K562 (cell line): ENCODE data around the gene COL4A4. TPM values are rescaled to one million over a fixed set of nuclear protein-coding genes. Genes with fewer than 3 reads are reported as not detected.
A peak's percentile ranks its signal among the peaks of the same experiment; 100 is the strongest.

ENCODE experiments used
- ATAC-seq: fragments of 200-7000 bp; cut with Tn5 transposase; 3 replicates; pipeline ENCODE4 v1.9.1; 2020; ENCODE audit warnings: moderate library complexity
- BruUV-seq: library from RNA; stranded (reverse); fragments of 400-500 nt; replicated peaks from 2 replicates; lab custom pipeline; 2021; lab: Mats Ljungman, UMichigan
- CTCF ChIA-PET: fragments of 300-600 bp; formaldehyde crosslinking; extraction: SDS; loops from one replicate; lab custom pipeline; 2021; ENCODE audit warnings: low intra/inter-chr PET ratio; lab: Yijun Ruan, JAX
- POLR2A ChIA-PET: fragments of 300-600, 350-650 bp; sonication (Branson Sonifier 250); formaldehyde crosslinking; extraction: SDS; loops from one replicate; lab custom pipeline; 2021; ENCODE audit warnings: antibody characterized with exemption, inconsistent platforms; lab: Yijun Ruan, JAX
- DNase-seq, 4 experiments: peaks; one replicate each; pipeline versions ENCODE4 v3.0.0 to v3.0.0-alpha.2; 2011 to 2018; ENCODE audit warnings: low spot score in 3 of 4, mixed read lengths in 3 of 4; ENCODE audit errors: extremely low read depth in 1 of 4
- FAIRE-seq: peaks from 2 replicates; lab custom pipeline; 2011; peaks lifted over from hg19 to GRCh38; lab: Jason Lieb, UNC
- H2AFZ ChIP-seq: 2 replicates; pipeline ENCODE4 v1.6.0; 2011; ENCODE audit warnings: low read depth, low read length, control low read depth, inconsistent platforms
- H3K27ac ChIP-seq: fragments of 200-600 bp; 3 replicates; pipeline ENCODE4 v1.8.0; 2011; ENCODE audit warnings: low read depth, mild to moderate bottlenecking, control low read depth, inconsistent platforms, low read length, moderate library complexity, mixed read lengths; ENCODE audit errors: extremely low read depth
- H3K27me3 ChIP-seq, 2 experiments: fragments of 300-600 bp in 1 of 2; 2 replicates in 1 of 2; 3 replicates in 1 of 2; pipeline versions ENCODE4 v1.6.0 to v1.8.0; 2011; ENCODE audit warnings: inconsistent platforms in 2 of 2, low read length in 2 of 2, mild to moderate bottlenecking in 1 of 2, mixed read lengths in 1 of 2, moderate library complexity in 1 of 2; ENCODE audit not compliant: control insufficient read depth in 2 of 2, insufficient read depth in 2 of 2
- H3K36me3 ChIP-seq: fragments of 300-600 bp; 3 replicates; pipeline ENCODE4 v1.8.0; 2011; ENCODE audit warnings: mild to moderate bottlenecking, low read length, inconsistent platforms; ENCODE audit not compliant: control insufficient read depth, insufficient read depth
- H3K4me1 ChIP-seq, 2 experiments: fragments of 200-600 bp in 1 of 2; replicated peaks in 1 of 2; 2 replicates in 1 of 2; 3 replicates in 1 of 2; pipeline versions ENCODE4 v1.5.1 to v1.8.0; 2011; ENCODE audit warnings: inconsistent platforms in 2 of 2, low read length in 2 of 2, mild to moderate bottlenecking in 1 of 2, mixed read lengths in 1 of 2, moderate library complexity in 1 of 2; ENCODE audit not compliant: control insufficient read depth in 2 of 2, insufficient read depth in 2 of 2
- H3K4me2 ChIP-seq: 2 replicates; pipeline ENCODE4 v1.6.1; 2011; ENCODE audit warnings: low read length, control low read depth, inconsistent platforms, mixed read lengths; ENCODE audit not compliant: insufficient read depth
- H3K4me3 ChIP-seq: fragments of 200-600 bp; sonication (generic), shearing (Covaris generic); 2 replicates; pipeline ENCODE4 v1.5.1; 2016; ENCODE audit warnings: control low read depth, inconsistent platforms
- H3K79me2 ChIP-seq: fragments of 200-600 bp; 3 replicates; pipeline ENCODE4 v1.8.0; 2011; ENCODE audit warnings: low read length, inconsistent platforms; ENCODE audit not compliant: control insufficient read depth, insufficient read depth
- H3K9ac ChIP-seq, 2 experiments: 2 replicates each; pipeline versions ENCODE4 v1.6.0 to v1.6.1; 2011; ENCODE audit warnings: low read depth in 2 of 2, low read length in 2 of 2, control low read depth in 1 of 2, inconsistent platforms in 1 of 2, mild to moderate bottlenecking in 1 of 2, mixed read lengths in 1 of 2; ENCODE audit not compliant: insufficient read depth in 1 of 2
- H3K9me1 ChIP-seq: one replicate; pipeline ENCODE4 v1.6.0; 2011; ENCODE audit warnings: inconsistent platforms, mild to moderate bottlenecking, low read length, moderate library complexity; ENCODE audit not compliant: control insufficient read depth, insufficient read depth
- H3K9me3 ChIP-seq: replicated peaks from 2 replicates; pipeline ENCODE4 v1.5.1; 2011; ENCODE audit warnings: low read depth, low read length, inconsistent platforms; ENCODE audit not compliant: control insufficient read depth, insufficient read depth
- H4K20me1 ChIP-seq: replicated peaks from 2 replicates; pipeline ENCODE4 v1.6.1; 2011; ENCODE audit warnings: low read length, inconsistent platforms, mixed read lengths; ENCODE audit not compliant: control insufficient read depth, insufficient read depth
- BCOR ChIP-seq: fragments of 450-650 bp; IDR thresholded peaks from 2 replicates; pipeline ENCODE4 v1.6.1; 2016
- C11orf30 ChIP-seq: fragments of 450-650 bp; IDR thresholded peaks from 2 replicates; pipeline ENCODE4 v1.6.1; 2016; ENCODE audit warnings: low read depth, mild to moderate bottlenecking
- CREBBP ChIP-seq: IDR thresholded peaks from one replicate; pipeline ENCODE4 v1.6.1; 2012; ENCODE audit warnings: low read depth, mild to moderate bottlenecking, control low read depth, inconsistent platforms, low read length
- MAFF ChIP-seq: IDR thresholded peaks from 2 replicates; pipeline ENCODE4 v1.6.1; 2012; ENCODE audit warnings: low read length, improper control_type of control experiment
- MAFG ChIP-seq: fragments of 450-650 bp; conservative IDR thresholded peaks from 2 replicates; pipeline ENCODE4 v1.6.1; 2016; ENCODE audit warnings: missing genetic modification characterization, missing compliant biosample characterization
- MAFK ChIP-seq: IDR thresholded peaks from 2 replicates; pipeline ENCODE4 v1.6.1; 2011; ENCODE audit warnings: low read length, improper control_type of control experiment
- MEIS2 ChIP-seq: fragments of 450-650 bp; IDR thresholded peaks from 2 replicates; pipeline ENCODE4 v1.6.1; 2014; ENCODE audit warnings: mild to moderate bottlenecking; ENCODE audit not compliant: partially characterized antibody
- MTA3 ChIP-seq: fragments of 450-650 bp; formaldehyde crosslinking; IDR thresholded peaks from 2 replicates; pipeline ENCODE4 v1.6.1; 2017; ENCODE audit warnings: mild to moderate bottlenecking, borderline replicate concordance
- MTF1 ChIP-seq: fragments of 250-450 bp; sonication (Bioruptor Pico); IDR thresholded peaks from 2 replicates; pipeline ENCODE4 v1.9.0; 2021; ENCODE audit warnings: moderate library complexity, mild to moderate bottlenecking, inconsistent platforms, borderline replicate concordance
- NFE2 ChIP-seq: IDR thresholded peaks from 2 replicates; pipeline ENCODE4 v1.6.1; 2014; ENCODE audit warnings: antibody characterized with exemption, low read depth
- NFE2L1 ChIP-seq: fragments of 450-650 bp; IDR thresholded peaks from 2 replicates; pipeline ENCODE4 v1.6.1; 2016; ENCODE audit warnings: missing genetic modification characterization, low read depth, mild to moderate bottlenecking, missing compliant biosample characterization, moderate library complexity, borderline replicate concordance
- PYGO2 ChIP-seq: fragments of 450-650 bp; IDR thresholded peaks from 2 replicates; pipeline ENCODE4 v1.6.1; 2016; ENCODE audit warnings: mild to moderate bottlenecking, missing genetic modification characterization, moderate library complexity, missing compliant biosample characterization
- YBX1 ChIP-seq: fragments of 450-650 bp; IDR thresholded peaks from 2 replicates; pipeline ENCODE4 v1.7.1; 2016; ENCODE audit warnings: mild to moderate bottlenecking
- ZC3H4 ChIP-seq: sonication (generic); formaldehyde crosslinking; IDR thresholded peaks from 2 replicates; pipeline ENCODE4 v1.9.0; 2021; ENCODE audit warnings: missing genetic modification reagents, borderline replicate concordance
- ZC3H8 ChIP-seq: fragments of 450-650 bp; IDR thresholded peaks from 2 replicates; pipeline ENCODE4 v1.6.1; 2017
- ZNF311 ChIP-seq: fragments of 250-450 bp; sonication (Bioruptor Pico); IDR thresholded peaks from 2 replicates; pipeline ENCODE4 v1.4.0; 2020; ENCODE audit warnings: mild to moderate bottlenecking, moderate library complexity
- ZNF316 ChIP-seq: fragments of 450-650 bp; IDR thresholded peaks from 2 replicates; pipeline ENCODE4 v1.6.1; 2016
- WGBS: fragments of 100-300 bp; shearing (Covaris generic); methylation state at CpG from one replicate; pipeline ENCODE4 v1.1.6; 2016; ENCODE audit warnings: low coverage, mixed read lengths; ENCODE audit not compliant: insufficient coverage; ENCODE audit errors: missing lambda C conversion rate; 5-methylcytosine and 5-hydroxymethylcytosine counted together
- in situ Hi-C: fragments of 300-500 bp; cut with MboI; formaldehyde crosslinking; loops from 4 replicates; pipeline ENCODE4 v1.15.0; 2018; ENCODE audit warnings: inconsistent platforms, mixed read lengths
- intact Hi-C: fragments of 100-400 bp; cut with micrococcal nuclease; formaldehyde crosslinking; loops from 2 replicates; pipeline ENCODE4 v1.14.2; 2022
- polyA plus RNA-seq, 8 experiments: library from polyadenylated mRNA; depleted of rRNA in 4 of 8; stranded (reverse) in 5 of 8; unstranded in 3 of 8; fragments of >200 nt; fragmentation: Nextera tagmentation in 2 of 8; fragmentation: Illumina TruSeq in 1 of 8; extraction: Ambion mirVana in 2 of 8; extraction: Trizol in 1 of 8; gene quantifications; 2 replicates each; pipeline versions ENCODE4 v1.2.1 to v1.2.3, GENCODE V29; 2011 to 2014; ENCODE audit warnings: inconsistent platforms in 1 of 8, missing spikeins in 1 of 8
- total RNA-seq, 7 experiments: library from RNA; depleted of rRNA in 6 of 7; stranded (reverse); fragments of >200 nt in 6 of 7; fragmentation: Illumina TruSeq in 2 of 7; extraction: Trizol in 2 of 7; gene quantifications; 2 replicates each; pipeline versions ENCODE4 v1.2.1 to v1.2.3, GENCODE V29; 2011 to 2021; ENCODE audit warnings: low replicate concordance in 1 of 7
- TF ChIP-seq, protein P1 (sequence below): fragments of 450-650 bp; IDR thresholded peaks from 2 replicates; pipeline ENCODE4 v1.6.1; 2016; ENCODE audit warnings: low read depth

COL4A4 gene
- total and polyA plus RNA-seq, 9 of the 15 experiments (the other 6 are each of a cell fraction or from before 2014, with no cell fraction given): under 0.01 to 0.01 TPM; not detected in 7

DNA sequence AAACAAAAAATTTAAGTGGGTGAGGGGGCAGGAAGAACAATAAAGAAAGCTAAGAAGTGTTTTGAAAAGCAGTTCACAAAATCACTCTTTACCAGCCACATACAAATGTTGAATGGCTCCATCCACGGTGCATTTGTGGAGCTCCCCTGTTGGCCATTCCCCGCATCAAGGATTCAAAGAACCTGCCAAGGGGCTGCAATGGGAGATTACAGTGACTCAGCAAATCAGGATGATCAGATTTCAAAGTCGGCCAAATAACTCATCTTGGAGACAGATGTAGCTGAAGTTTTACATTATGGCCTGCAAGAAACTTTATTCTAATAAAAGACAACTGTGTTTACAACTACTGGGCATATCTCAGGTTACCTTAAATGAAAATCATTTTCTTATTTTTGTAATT is 27.4 kb upstream of the COL4A4 start:
- no TSS peak for BruUV-seq
- ATAC-seq (no peak; the same call in 2 of the 3 replicates), FAIRE-seq (no peak), DNase-seq (peak in 2 of 4 experiments; percentile 4 to 6)
- Histone ChIP-seq H3K79me2 (no peaks in the 10 kb centered on the region), H3K9me3 (no peaks in the 10 kb centered on the region), H3K4me3 (no peak overlapping the region), H3K9me1 (no peaks in the 10 kb centered on the region), H2AFZ (no peak overlapping the region), H3K36me3 (no peaks in the 10 kb centered on the region), H3K27ac (no peak overlapping the region), H4K20me1 (no peaks in the 10 kb centered on the region), H3K4me2 (no peak overlapping the region), H3K4me1 (no peaks in the 10 kb centered on the region), H3K9ac (no peak overlapping the region), H3K27me3 (no peaks in the 10 kb centered on the region)
- no peak for TF ChIP-seq ZC3H4 (CRISPR knock-in tag)
- no peak for TF ChIP-seq YBX1
- TF ChIP-seq MEIS2: peak; percentile 10
- no peak for TF ChIP-seq MTF1 (CRISPR knock-in tag)
- no peak for TF ChIP-seq CREBBP
- TF ChIP-seq MAFF: peak; percentile 78
- no peak for TF ChIP-seq MTA3
- TF ChIP-seq MAFK: peak; percentile 51; the same call in 1 of the 2 replicates
- peak; percentile 69 for TF ChIP-seq ZNF316
- TF ChIP-seq MAFG: peak; percentile 82
- TF ChIP-seq, protein P1, sequence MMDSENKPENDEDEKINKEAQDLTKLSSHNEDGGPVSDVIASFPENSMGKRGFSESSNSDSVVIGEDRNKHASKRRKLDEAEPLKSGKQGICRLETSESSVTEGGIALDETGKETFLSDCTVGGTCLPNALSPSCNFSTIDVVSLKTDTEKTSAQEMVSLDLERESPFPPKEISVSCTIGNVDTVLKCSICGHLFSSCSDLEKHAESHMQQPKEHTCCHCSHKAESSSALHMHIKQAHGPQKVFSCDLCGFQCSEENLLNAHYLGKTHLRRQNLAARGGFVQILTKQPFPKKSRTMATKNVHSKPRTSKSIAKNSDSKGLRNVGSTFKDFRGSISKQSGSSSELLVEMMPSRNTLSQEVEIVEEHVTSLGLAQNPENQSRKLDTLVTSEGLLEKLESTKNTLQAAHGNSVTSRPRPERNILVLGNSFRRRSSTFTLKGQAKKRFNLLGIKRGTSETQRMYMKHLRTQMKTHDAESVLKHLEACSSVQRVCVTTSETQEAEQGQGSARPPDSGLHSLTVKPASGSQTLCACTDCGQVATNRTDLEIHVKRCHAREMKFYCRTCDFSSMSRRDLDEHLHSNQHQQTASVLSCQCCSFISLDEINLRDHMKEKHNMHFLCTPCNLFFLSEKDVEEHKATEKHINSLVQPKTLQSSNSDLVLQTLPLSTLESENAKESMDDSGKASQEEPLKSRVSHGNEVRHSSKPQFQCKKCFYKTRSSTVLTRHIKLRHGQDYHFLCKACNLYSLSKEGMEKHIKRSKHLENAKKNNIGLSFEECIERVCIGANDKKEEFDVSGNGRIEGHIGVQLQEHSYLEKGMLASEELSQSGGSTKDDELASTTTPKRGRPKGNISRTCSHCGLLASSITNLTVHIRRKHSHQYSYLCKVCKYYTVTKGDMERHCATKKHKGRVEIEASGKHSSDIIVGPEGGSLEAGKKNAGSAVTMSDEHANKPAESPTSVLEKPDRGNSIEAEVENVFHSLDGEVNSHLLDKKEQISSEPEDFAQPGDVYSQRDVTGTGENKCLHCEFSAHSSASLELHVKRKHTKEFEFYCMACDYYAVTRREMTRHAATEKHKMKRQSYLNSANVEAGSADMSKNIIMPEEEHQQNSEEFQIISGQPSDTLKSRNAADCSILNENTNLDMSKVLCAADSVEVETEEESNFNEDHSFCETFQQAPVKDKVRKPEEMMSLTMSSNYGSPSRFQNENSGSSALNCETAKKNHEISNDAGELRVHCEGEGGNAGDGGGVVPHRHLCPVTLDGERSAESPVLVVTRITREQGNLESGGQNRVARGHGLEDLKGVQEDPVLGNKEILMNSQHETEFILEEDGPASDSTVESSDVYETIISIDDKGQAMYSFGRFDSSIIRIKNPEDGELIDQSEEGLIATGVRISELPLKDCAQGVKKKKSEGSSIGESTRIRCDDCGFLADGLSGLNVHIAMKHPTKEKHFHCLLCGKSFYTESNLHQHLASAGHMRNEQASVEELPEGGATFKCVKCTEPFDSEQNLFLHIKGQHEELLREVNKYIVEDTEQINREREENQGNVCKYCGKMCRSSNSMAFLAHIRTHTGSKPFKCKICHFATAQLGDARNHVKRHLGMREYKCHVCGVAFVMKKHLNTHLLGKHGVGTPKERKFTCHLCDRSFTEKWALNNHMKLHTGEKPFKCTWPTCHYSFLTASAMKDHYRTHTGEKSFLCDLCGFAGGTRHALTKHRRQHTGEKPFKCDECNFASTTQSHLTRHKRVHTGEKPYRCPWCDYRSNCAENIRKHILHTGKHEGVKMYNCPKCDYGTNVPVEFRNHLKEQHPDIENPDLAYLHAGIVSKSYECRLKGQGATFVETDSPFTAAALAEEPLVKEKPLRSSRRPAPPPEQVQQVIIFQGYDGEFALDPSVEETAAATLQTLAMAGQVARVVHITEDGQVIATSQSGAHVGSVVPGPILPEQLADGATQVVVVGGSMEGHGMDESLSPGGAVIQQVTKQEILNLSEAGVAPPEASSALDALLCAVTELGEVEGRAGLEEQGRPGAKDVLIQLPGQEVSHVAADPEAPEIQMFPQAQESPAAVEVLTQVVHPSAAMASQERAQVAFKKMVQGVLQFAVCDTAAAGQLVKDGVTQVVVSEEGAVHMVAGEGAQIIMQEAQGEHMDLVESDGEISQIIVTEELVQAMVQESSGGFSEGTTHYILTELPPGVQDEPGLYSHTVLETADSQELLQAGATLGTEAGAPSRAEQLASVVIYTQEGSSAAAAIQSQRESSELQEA: no peak
- no peak for TF ChIP-seq PYGO2
- peak; percentile 86 for TF ChIP-seq NFE2
- peak; percentile 68 for TF ChIP-seq C11orf30
- TF ChIP-seq BCOR: no peak
- TF ChIP-seq NFE2L1 (tag): peak; percentile 69
- no peak for TF ChIP-seq ZNF311 (CRISPR knock-in tag)
- TF ChIP-seq ZC3H8: no peak
- in situ Hi-C loops: no loop called here
- 3% methylated on average over 3 of the region's 3 CpGs for WGBS
- intact Hi-C loops: no loop called here
- ChIA-PET POLR2A (no interaction called here), CTCF (no interaction called here)
